ENCODE data around the gene C11orf97. TPM values are rescaled to one million over a fixed set of nuclear protein-coding genes. Genes with fewer than 3 reads are reported as not detected.

Gene C11orf97
- total RNA-seq, 1 experiment from 2014 or later = not detected

Other genes starting within 250 kb of the C11orf97 start
- not detected in 2 replicates for gene IZUMO1R, start 207.9 kb upstream of the C11orf97 start, total RNA-seq (2014; rRNA removed; shearing (Covaris generic))
- gene GPR83, start 111.0 kb upstream of the C11orf97 start, total RNA-seq (2014; rRNA removed; shearing (Covaris generic)) = not detected in 2 replicates
- 13.8 and 17.0 TPM in 2 replicates for gene MRE11, start 18.6 kb upstream of the C11orf97 start, total RNA-seq (2014; rRNA removed; shearing (Covaris generic))
- gene ANKRD49, start 18.5 kb upstream of the C11orf97 start, total RNA-seq (2014; rRNA removed; shearing (Covaris generic)) = 13.2 and 17.7 TPM in 2 replicates
- not detected in 2 replicates for gene FUT4, start 31.5 kb downstream of the C11orf97 start, total RNA-seq (2014; rRNA removed; shearing (Covaris generic))
- gene PIWIL4, start 54.9 kb downstream of the C11orf97 start, total RNA-seq (2014; rRNA removed; shearing (Covaris generic)) = not detected in 2 replicates